ENCODE data around the gene NBPF6.

DNA sequence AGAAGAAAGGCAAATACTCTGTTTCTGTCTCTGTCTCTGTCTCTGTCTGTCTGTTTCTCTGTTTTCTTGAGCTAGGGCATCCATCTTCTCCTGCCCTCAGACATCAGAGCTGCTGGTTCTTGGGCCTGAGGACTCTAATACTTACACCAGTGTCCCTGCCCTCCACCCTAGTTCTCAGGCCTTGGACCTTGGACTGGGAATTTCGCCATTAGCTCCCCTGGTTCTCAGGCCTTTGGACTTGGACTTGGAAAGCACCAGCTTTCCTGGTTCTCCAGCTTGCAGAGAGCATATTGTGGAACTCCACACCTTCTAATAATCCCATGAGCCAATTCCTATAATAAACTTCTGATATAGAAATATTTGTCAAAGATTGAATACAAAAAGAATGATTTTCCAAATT, 32.6 kb downstream of the NBPF6 start:
- TF ChIP-seq FOXP2 (optimal IDR thresholded peaks at IDR 0.05; ENCODE audit: control extremely low read depth, extremely low read length, insufficient read depth) (no peak), POLR2AphosphoS5 (IDR thresholded peaks at IDR 0.05; ENCODE audit: borderline replicate concordance, low read depth, low read length) (no peak), EZH2 (IDR thresholded peaks at IDR 0.05) (no peak)
